Activated CD4-positive, alpha-beta T cell treated with anti-CD3 and anti-CD28 coated beads, Interleukin-2, amount 50 U/mL, for 48 hours (primary cell): Measurements from ENCODE around the gene POLR2H.
A peak's percentile ranks its signal among the peaks of the same experiment; 100 is the strongest.

Experiments
- DNase-seq, 2 experiments: peaks; one replicate each; pipeline ENCODE4 v3.0.0-alpha.2; 2020

Gene POLR2H

DNA sequence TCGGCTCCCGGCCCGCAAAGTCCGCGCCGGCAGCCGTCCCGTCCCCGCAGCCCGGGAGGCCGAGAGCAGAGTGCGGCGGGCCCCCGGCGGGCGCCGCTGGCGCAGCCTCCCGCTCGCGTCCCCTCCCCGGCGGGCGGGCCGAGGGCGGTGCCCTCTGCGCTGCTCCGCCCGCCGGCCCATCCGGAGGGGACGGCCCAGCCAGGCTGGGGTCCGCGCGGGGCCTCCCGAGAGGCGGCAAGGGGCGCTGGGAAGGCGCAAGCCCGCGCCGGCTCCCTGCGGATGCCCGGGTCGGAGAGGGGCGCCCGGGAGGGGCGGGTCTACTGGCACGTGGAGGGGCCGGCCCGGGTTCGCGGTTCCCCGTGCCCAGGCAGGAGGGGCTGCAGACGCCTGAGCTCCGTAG is at the start of gene POLR2H, which contains the start of gene CLCN2:
Gene POLR2H (plus strand): TSS at position 179 of the 400 bp plus-strand sequence. CDS start 1,783 bp downstream, outside the sequence.
Gene CLCN2 (minus strand): TSS at position 74 of the 400 bp plus-strand sequence. CDS start 126 bp downstream, outside the sequence.
- DNase-seq, result peak; percentile 54 to 59

DNA sequence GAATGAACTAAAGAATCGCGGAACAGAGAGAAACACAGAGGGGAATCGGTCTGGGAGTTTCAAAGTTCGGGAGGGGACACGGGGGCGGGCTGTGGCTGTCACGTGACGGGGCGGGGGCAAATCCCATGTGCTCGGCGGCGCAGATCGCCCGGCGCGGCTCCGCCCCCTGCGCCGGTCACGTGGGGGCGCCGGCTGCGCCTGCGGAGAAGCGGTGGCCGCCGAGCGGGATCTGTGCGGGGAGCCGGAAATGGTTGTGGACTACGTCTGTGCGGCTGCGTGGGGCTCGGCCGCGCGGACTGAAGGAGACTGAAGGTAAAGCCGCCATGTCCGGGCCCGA is 47.2 kb upstream of the POLR2H start, which contains the start of gene EIF4G1:
Gene EIF4G1 (plus strand): TSS at position 244 of the 337 bp plus-strand sequence. CDS start 1,191 bp downstream, outside the sequence.
- peak; percentile 93 to 94 for DNase-seq

DNA sequence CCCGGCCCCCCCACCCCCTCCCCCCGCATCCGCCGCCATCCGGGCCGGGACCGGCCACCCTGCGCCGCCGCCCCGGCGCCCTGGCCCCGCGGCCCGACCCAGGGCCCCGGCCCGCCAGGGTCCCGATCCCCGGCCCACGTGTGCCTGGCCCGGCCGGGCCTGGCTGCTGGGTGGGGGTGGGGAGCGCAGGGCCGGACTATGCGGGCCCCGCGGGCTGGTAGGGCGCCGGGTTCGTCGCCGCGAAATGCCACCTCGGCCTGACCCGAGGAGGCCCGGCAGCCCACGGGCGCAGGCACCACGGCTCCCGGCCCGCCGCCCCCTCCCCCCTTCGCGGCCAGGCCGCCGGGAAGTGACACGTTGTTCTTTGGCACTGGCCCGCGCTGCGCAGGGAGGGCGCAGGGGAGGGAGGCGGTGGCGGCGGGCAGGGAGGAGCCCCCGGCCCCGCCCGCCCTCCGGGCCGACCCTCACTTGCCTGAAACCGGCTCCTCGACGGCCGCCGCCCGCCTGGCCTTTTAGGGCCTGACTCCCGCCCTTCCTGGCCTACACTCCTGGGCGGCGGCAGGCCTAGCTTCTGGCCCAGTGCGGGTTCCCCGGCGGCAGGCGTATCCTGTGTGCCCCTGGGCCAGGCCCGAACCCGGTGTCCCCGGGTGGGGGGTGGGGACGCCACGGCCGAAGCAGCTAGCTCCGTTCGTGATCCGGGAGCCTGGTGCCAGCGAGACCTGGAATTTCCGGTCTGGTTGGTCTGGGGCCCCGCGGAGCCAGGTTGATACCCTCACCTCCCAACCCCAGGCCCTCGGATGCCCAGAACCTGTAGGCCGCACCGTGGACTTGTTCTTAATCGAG is 46.6 kb upstream of the POLR2H start:
- DNase-seq, result peak; percentile 43 to 49

DNA sequence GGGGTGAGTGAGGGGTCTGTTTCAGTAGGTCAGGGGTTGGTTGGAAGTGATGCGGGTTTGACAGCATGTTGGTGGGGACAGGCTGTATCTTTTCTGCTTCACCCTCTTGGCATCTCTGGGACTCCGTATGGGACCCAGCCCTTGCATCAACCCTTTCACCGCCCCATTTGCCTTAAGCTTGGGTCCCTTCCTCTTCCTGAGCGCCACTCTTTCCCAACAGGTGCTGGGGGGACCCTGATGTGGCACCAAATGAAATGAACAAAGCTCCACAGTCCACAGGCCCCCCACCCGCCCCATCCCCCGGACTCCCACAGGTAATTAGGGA is 46.0 kb upstream of the POLR2H start:
- DNase-seq, result no peak

DNA sequence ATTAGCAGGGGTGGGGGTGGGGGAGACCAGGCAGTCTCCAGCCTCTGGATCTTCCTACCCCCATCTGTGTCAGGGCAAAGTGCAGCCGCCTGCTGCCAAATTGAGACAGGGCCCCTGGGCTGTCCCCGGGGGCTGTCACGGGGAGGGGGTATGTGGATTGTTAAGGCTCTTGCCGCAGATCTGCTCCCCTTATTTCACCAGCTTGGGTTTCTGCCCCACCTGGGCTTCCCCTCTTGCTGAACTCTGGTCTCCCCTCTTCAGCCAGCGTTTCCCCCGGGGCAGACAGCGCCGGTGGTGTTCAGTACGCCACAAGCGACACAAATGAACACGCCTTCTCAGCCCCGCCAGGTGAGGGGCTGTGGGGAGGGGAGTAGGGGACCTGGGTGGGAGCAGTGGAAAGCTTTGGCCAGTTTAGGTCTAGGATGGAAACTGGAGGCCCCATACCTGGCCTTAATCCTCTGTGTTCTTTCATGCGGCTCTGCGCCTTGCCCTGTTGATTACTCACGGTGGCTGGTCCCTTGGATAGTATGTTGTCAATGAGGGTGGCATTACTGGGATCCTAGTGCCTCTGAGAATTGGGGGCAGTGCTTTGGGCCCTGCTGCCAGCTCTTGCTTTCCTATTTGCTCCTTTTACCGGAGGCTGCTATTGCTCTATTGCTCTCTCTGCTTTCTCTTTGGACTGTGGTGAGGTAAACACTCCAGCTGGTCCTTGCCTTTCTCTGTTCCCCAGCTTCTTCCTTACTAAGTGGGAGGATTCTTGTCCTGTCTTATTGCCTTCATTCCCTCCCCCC is 45.4 kb upstream of the POLR2H start:
- no peak for DNase-seq

DNA sequence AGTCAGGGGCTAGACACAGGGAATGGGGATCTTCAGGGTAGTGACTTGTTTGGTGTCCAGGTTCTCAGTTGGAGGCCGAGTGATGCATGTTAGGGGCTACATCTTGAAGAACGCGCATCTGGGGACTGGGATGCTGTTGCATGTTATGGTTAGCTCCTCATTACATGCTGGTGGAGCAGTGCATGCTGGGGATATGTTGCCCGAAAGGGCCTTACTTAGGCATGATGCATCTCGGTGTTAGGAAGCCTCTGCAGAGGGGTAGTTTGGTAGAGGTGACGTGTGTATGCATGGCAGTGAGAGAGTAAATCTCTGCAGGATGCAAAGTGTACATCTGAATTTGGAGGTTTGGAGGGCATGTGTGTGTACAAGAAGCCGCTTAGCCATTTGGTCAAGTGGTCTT is 44.7 kb upstream of the POLR2H start:
- DNase-seq, result no peak

DNA sequence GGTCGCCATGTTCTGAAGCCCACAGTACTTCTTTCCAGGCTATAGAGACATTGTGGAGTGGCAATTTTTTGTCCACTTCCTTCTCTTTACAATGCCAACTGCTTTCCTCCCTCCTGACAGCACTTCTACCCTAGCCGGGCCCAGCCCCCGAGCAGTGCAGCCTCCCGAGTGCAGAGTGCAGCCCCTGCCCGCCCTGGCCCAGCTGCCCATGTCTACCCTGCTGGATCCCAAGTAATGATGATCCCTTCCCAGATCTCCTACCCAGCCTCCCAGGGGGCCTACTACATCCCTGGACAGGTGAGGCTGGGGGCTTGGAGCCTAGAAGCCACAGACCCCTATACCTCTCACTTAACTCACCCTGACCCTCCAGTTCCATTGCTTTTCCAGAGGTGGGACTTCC is 44.3 kb upstream of the POLR2H start:
- DNase-seq, result no peak

DNA sequence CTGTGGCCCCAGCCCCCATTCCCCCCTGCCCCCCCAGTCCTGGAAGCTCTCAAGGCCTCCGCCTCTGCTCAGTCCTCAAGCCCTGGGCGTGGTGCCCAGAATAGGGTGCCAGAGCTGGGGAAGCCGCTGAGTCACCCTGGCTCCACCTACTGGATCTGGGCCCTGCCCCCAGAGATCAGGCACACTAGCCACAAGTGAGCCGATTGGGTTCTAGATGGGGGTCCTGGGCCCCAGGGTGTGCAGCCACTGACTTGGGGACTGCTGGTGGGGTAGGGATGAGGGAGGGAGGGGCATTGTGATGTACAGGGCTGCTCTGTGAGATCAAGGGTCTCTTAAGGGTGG is 41.4 kb upstream of the POLR2H start:
- peak; percentile 57 to 66 for DNase-seq

DNA sequence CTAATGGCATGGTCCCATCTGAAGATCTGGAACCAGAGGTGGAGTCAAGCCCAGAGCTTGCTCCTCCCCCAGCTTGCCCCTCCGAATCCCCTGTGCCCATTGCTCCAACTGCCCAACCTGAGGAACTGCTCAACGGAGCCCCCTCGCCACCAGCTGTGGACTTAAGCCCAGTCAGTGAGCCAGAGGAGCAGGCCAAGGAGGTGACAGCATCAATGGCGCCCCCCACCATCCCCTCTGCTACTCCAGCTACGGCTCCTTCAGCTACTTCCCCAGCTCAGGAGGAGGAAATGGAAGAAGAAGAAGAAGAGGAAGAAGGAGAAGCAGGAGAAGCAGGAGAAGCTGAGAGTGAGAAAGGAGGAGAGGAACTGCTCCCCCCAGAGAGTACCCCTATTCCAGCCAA is 39.8 kb upstream of the POLR2H start:
- no peak for DNase-seq

DNA sequence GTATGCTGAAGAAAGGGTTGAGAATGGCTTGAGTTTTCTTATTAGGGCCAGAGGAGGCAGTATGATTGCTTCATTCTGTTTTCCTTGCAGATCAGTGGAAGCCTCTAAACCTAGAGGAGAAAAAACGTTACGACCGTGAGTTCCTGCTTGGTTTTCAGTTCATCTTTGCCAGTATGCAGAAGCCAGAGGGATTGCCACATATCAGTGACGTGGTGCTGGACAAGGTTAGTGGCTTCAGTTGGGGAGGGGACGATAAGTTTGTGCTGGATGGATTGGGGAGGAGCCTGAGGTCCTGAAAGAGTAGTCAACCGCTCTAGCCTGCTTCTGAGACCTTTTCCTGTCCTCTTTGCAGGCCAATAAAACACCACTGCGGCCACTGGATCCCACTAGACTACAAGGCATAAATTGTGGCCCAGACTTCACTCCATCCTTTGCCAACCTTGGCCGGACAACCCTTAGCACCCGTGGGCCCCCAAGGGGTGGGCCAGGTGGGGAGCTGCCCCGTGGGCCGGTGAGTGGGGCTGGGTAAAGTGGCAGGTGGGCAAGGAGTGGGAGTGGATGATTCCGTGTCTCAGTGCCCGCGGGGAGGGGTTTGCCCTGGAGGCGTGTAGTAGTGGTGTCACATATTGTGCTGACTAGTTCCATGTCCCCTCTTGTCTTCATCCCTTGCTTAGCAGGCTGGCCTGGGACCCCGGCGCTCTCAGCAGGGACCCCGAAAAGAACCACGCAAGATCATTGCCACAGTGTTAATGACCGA is 38.6 kb upstream of the POLR2H start:
- DNase-seq, result no peak

DNA sequence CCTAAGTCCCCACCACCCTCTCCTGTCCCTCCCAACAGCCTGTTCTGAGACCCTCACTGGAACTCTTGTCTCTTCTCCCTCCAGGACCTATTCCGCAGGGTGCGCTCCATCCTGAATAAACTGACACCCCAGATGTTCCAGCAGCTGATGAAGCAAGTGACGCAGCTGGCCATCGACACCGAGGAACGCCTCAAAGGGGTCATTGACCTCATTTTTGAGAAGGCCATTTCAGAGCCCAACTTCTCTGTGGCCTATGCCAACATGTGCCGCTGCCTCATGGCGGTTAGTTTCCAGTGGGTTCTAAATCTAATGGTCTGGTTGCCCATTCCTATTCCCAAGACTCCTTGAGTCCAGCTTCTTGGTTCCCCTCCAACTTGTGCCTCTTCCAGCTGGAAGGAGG is 37.8 kb upstream of the POLR2H start:
- DNase-seq, result no peak

DNA sequence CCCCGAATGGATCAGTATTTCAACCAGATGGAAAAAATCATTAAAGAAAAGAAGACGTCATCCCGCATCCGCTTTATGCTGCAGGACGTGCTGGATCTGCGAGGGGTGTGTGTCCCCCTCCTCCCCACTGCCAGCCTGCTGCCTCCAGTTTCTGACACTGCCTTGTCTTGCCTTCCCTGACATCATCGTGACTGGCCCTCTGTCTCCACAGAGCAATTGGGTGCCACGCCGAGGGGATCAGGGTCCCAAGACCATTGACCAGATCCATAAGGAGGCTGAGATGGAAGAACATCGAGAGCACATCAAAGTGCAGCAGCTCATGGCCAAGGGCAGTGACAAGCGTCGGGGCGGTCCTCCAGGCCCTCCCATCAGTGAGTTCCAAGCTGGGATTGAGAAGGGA is 36.2 kb upstream of the POLR2H start:
- no peak for DNase-seq

DNA sequence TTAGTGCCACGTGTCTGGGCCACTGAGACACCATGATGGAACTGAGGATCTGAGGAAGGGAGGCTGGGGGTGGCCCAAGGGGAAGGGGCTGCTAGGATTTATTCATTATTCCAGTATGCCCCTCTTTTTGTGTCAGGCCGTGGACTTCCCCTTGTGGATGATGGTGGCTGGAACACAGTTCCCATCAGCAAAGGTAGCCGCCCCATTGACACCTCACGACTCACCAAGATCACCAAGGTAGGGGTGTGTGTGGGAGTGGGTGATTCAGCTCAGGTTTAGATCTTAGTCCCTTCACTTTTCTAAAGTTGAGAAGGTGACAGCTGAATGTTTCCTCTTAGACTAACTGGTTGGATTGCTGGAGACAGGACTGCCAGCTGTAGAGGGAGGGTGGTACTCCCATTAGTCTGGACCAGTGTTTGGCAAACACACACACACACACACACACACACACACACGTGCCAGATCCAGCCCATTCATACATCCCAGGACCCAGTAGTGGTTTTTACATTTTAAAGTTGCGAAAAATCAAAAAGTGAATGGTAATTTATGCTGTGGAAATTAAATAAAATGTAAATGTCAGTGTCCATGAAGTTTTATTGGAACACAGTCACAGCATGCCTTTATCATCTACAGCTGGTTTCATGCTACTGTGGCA is 35.7 kb upstream of the POLR2H start:
- DNase-seq, result peak; percentile 41 to 51

DNA sequence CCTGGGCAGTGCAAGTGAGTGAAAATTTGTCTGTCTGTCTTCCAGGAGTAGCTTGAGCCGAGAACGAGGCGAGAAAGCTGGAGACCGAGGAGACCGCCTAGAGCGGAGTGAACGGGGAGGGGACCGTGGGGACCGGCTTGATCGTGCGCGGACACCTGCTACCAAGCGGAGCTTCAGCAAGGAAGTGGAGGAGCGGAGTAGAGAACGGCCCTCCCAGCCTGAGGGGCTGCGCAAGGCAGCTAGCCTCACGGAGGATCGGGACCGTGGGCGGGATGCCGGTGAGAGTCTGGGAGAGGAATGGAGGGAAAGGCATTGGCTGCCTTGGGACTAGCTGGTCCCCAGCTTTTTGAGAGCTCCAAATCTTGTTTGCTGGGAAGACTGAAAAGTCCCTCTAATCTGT is 34.3 kb upstream of the POLR2H start:
- no peak for DNase-seq

DNA sequence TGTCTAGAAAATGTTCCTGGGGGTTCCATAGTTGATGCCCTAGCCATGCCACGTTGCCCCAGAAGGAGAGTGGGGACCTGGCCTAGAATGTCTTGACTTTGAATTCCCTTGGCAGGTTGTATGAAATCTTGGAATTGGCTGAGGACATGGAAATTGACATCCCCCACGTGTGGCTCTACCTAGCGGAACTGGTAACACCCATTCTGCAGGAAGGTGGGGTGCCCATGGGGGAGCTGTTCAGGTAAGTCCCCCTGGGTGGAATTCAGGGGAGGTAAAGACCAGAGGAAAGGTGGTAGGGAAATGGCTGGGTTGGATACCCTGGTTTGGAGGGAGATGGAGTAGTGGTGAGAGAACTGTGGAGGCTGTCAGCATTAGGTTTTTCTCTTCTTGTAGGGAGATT is 33.0 kb upstream of the POLR2H start:
- no peak for DNase-seq

DNA sequence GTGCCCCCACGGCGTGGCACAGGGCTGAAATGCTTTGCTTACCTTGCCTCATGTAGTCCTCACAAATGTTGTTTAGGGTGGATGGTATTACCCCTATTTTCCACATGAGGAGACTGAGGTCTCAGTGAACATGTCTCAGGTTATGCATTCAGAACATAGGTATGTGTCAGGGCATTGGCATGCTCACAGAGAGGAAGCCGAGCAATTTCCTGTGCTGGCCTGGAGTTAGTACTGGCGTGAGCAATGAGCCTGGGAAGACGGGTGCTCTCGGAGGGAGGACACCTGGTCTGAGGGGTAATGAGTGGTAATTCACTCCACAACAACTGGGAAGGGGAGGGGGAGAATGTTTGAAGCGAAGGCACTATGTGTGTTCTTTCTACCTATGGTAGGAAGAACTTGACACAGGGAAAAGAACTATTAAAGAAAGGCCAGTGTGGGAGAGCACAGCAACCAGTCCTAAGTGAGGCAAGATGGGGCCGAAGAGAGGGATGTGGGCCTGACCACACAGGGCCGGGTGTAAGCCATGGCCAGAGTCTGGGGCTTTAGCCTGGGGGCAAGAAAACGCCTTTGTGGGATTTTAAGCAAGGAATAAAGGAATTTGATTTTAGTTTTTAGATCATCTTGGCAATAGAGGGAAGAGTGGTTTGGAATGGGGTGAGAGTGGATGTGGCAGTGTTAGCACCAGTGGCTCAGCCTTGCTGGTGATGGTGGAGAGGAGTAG is 29.0 kb upstream of the POLR2H start:
- DNase-seq, result no peak

DNA sequence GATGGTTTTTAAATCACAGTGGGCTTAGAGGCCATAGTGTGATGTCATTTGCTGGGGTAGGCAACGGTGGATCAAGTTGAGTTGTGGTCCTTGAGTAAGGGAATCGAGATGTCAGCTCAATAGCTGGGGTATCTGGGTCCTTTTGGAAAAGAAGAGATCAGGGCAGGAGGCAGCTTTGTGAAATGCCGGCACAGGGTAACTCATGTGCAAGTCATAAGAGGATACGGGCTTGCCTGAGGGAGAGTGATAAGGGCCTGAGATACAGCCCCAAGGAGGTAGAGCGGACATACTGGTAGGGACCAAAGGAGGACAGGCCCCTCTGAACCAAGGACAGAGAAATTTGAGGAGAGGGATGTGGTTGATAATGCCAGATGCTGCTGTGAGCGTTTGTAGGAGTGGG is 28.3 kb upstream of the POLR2H start:
- no peak for DNase-seq

DNA sequence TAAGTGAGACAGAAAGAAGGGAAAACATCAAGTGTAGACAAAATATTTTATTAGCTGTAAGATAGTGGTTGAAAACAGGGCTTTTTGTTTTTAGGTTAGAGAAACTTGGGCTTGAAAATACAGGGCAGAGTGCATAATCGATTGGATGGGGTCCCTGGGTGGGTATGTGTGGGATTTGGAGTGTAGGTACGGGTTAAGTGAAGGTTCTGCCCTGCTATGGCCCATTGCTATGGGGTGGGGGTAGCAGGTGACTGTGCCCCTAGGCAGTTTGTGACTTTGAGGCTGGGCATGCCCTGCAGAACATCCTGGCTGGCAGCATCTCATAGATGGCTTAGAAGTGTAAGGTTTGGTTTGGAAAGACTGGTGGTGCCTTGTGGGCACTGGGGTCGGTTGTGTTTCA is 27.8 kb upstream of the POLR2H start:
- no peak for DNase-seq

DNA sequence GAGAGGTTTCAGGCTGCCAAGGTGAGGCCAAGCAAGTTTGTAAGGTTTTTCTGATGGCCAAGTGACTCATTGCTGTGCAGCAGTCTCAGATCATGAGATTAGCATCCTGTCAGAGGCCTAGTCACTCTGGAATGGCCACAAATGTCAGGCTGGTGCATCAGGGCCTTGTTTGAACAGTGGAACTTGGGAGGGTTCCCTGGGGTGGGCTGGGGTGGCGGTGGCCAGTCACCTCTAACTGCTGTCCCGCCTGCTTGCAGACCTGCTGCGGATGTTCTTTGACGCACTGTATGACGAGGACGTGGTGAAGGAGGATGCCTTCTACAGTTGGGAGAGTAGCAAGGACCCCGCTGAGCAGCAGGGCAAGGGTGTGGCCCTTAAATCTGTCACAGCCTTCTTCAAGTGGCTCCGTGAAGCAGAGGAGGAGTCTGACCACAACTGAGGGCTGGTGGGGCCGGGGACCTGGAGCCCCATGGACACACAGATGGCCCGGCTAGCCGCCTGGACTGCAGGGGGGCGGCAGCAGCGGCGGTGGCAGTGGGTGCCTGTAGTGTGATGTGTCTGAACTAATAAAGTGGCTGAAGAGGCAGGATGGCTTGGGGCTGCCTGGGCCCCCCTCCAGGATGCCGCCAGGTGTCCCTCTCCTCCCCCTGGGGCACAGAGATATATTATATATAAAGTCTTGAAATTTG is 26.9 kb upstream of the POLR2H start:
- DNase-seq, result peak; percentile 34 to 57

DNA sequence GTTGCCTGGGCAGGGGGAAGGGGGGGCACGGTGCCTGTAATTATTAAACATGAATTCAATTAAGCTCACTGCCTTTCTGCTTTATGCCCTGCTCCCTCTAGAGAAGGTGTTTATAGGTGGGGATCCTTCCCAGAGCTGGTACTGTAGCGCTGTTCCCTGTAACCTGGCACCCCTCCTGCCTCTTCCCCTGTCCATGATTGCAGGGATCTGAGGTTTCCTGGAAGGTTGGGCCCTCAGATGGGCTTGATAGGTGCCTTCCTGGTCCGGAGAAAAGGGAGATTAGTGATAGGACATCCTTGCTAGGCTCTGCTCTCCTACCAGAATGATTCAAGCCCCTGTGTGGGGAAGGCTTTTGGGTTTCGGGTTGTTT is 26.2 kb upstream of the POLR2H start:
- DNase-seq, result no peak

DNA sequence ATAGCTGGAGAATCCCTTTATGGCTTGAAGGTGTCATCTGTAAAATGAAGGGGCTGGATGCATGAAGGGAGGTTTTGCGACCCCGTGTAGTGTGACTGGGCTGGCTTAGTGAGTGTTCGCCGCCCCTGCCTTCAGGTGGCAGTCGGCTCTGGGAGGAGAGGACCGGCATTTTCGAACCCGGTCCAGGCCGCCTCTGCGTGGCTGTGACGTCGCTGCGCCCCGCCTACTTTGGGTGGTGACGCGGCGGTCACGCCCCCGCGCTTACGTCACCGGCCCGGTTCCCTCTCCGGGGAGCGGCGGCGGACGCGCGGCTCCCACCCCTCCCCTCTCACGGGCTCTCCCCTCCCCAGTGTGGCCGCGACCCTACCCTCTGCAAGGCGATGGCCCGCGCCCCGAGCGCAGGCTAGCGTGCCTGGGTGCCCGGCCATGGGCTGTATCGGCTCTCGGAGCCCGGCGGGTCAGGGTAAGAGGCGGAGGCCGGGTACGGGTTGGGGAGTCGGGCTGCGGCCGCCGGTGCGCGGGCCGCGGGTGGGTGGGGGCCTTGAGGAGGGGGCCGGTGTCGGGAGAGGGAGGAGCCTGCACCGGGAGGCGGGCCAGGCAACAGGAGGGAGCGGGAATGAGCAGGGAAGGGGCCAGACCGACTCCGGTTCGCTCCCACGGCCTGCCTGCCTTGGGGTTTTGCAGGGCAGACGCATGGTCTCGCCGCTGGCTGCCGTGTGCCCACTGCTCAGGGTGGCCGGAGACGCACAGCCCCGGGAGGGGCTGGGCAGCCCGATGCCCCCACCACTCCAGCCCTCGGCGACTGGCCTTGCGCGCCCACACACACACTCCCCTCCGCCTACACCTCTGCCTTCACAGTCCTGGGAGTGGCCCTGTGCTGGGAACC is 25.6 kb upstream of the POLR2H start:
- DNase-seq, result peak; percentile 87 to 89
